Activated CD8-positive, alpha-beta T cell treated with anti-CD3 and anti-CD28 coated beads for 36 hours (primary cell): ENCODE data around the gene FGF11. TPM values are rescaled to one million over a fixed set of nuclear protein-coding genes. Genes with fewer than 3 reads are reported as not detected.

Experiments used
- ATAC-seq: fragments of 200-7000 bp; cut with Tn5 transposase; one replicate; pipeline ENCODE4 v1.10.0; 2021; ENCODE audit warnings: mild to moderate bottlenecking, moderate library complexity
- CTCF ChIA-PET: fragments of 350-600 bp; sonication (Branson Sonifier 250); formaldehyde crosslinking; loops from one replicate; lab custom pipeline; 2021; ENCODE audit warnings: antibody characterized with exemption; lab: Charles Lee
- POLR2A ChIA-PET: fragments of 350-600 bp; sonication (Branson Sonifier 250); formaldehyde crosslinking; loops from one replicate; lab custom pipeline; 2021; ENCODE audit warnings: antibody characterized with exemption; lab: Charles Lee
- DNase-seq: peaks from one replicate; pipeline ENCODE4 v3.0.0-alpha.2; 2020
- H3K27ac Mint-ChIP-seq: one replicate; pipeline ENCODE4 v1.8.0; 2021; ENCODE audit warnings: mild to moderate bottlenecking, mixed read lengths
- H3K27me3 Mint-ChIP-seq: one replicate; pipeline ENCODE4 v1.8.0; 2021; ENCODE audit warnings: mixed read lengths
- H3K36me3 Mint-ChIP-seq: one replicate; pipeline ENCODE4 v1.8.0; 2021; ENCODE audit warnings: low read depth, mixed read lengths
- H3K4me1 Mint-ChIP-seq: one replicate; pipeline ENCODE4 v1.8.0; 2021; ENCODE audit warnings: low read depth, mixed read lengths
- H3K4me3 Mint-ChIP-seq: one replicate; pipeline ENCODE4 v1.8.0; 2021; ENCODE audit warnings: mild to moderate bottlenecking, moderate library complexity, mixed read lengths
- H3K9me3 Mint-ChIP-seq: one replicate; pipeline ENCODE4 v1.8.0; 2021; ENCODE audit warnings: mixed read lengths
- intact Hi-C: fragments of 100-400 bp; cut with micrococcal nuclease; formaldehyde crosslinking; loops from one replicate; pipeline ENCODE4 v1.10.0; 2022
- total RNA-seq, 2 experiments: library from RNA; stranded (reverse); gene quantifications; one replicate each; pipeline ENCODE4 v1.2.3, GENCODE V29; 2021
- TF ChIP-seq, protein P1 (sequence below): fragments of 200-600 bp; IDR thresholded peaks from one replicate; pipeline ENCODE4 v1.8.0; 2022; ENCODE audit warnings: antibody characterized with exemption, mild to moderate bottlenecking

Gene FGF11
- total RNA-seq, 2 experiments from 2014 or later, result 16.5 to 16.6 TPM

GRCh38 chr17:7442142-7442541, 2.8 kb downstream of the FGF11 start:
- POLR2A ChIA-PET, result interaction anchor here (1.9 to 8.8 kb wide), 4 partner anchors 12 to 43 kb away, joined by 10 to 83 read pairs (median 36); partner anchors contain the start of genes POLR2A and ZBTB4
- Mint-ChIP-seq H3K27ac (no peak overlapping the region), H3K27me3 (peaks cover 61% of the 10 kb centered on the region), H3K4me1 (peaks cover 39% of the 10 kb centered on the region), H3K4me3 (no peak overlapping the region), H3K36me3 (peaks cover 19% of the 10 kb centered on the region), H3K9me3 (no peaks in the 10 kb centered on the region)
- no peak for ATAC-seq
- CTCF ChIA-PET, result interaction anchor here (1.0 to 1.8 kb wide), 4 partner anchors 10 to 119 kb away, joined by 3 to 13 read pairs (median 4); partner anchors contain the start of genes NEURL4 and SENP3
- intact Hi-C loops, result no loop called here
- no peak for DNase-seq
- TF ChIP-seq, protein P1, sequence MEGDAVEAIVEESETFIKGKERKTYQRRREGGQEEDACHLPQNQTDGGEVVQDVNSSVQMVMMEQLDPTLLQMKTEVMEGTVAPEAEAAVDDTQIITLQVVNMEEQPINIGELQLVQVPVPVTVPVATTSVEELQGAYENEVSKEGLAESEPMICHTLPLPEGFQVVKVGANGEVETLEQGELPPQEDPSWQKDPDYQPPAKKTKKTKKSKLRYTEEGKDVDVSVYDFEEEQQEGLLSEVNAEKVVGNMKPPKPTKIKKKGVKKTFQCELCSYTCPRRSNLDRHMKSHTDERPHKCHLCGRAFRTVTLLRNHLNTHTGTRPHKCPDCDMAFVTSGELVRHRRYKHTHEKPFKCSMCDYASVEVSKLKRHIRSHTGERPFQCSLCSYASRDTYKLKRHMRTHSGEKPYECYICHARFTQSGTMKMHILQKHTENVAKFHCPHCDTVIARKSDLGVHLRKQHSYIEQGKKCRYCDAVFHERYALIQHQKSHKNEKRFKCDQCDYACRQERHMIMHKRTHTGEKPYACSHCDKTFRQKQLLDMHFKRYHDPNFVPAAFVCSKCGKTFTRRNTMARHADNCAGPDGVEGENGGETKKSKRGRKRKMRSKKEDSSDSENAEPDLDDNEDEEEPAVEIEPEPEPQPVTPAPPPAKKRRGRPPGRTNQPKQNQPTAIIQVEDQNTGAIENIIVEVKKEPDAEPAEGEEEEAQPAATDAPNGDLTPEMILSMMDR, result no peak

DNA sequence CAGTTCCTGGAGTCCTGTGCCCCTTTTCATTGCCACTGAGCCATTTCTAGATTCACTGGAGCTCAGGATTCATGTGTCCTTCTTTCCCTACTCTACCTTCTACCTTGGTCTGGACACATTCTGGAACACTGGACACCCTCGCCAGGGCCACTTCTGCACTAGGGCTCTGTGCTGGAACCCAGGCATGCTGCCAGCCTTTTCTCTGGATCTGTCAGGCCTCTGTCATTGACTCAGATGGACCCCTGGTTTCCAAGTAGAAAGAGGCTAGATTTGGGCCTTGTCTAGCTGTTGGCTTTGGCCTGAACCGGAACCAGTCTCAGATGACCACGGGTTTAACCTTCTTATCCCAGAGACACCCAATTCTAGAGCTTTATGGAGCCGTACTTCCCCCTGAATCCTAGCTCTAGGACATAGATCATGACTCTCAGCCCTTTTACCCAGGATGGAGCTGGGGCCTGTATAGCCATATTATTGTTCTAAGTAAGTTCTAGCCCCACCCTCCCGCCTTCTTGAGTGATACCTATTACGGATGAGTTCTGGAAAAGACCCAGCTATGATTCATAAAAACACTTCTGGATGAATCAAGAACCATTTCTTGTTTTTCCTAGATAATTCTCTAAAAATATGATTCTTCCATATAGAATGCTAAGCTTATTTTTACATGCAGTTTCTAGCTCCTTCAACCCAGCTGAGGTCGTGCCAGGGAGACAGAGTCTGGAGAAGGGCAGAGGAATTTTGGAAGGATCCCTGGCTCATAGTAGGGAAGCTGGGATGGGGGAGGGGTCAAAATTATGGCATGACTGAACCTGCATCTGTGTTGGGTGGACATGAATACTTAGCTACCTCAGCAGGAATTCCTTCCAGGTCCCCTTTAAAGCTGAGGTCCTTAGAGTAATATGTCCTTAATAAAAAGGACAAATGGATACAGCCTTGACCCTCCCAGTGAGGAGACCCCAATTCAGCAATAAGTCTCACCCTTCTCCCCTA, 4.5 kb downstream of the FGF11 start:
- ChIA-PET CTCF (interaction anchor here (0.8 to 4.0 kb wide), 8 partner anchors 8 to 148 kb away, joined by 3 to 23 read pairs (median 4); partner anchors contain the start of genes SENP3, TMEM102 and ZBTB4), POLR2A (interaction anchor here (0.9 to 6.8 kb wide), 9 partner anchors 8 to 146 kb away, joined by 3 to 53 read pairs (median 4); partner anchors contain the start of genes PLSCR3, POLR2A and SOX15)
- intact Hi-C loops, result no loop called here
- no peak for ATAC-seq
- peaks cover 29% of the 10 kb centered on the region for H3K4me1 Mint-ChIP-seq
- TF ChIP-seq, protein P1, result no peak
- peaks cover 17% of the 10 kb centered on the region for H3K36me3 Mint-ChIP-seq
- H3K4me3 Mint-ChIP-seq, result no peak overlapping the region
- H3K9me3 Mint-ChIP-seq, result no peaks in the 10 kb centered on the region
- no peak for DNase-seq
- H3K27ac Mint-ChIP-seq, result no peak overlapping the region
- peaks cover 62% of the 10 kb centered on the region for H3K27me3 Mint-ChIP-seq

DNA sequence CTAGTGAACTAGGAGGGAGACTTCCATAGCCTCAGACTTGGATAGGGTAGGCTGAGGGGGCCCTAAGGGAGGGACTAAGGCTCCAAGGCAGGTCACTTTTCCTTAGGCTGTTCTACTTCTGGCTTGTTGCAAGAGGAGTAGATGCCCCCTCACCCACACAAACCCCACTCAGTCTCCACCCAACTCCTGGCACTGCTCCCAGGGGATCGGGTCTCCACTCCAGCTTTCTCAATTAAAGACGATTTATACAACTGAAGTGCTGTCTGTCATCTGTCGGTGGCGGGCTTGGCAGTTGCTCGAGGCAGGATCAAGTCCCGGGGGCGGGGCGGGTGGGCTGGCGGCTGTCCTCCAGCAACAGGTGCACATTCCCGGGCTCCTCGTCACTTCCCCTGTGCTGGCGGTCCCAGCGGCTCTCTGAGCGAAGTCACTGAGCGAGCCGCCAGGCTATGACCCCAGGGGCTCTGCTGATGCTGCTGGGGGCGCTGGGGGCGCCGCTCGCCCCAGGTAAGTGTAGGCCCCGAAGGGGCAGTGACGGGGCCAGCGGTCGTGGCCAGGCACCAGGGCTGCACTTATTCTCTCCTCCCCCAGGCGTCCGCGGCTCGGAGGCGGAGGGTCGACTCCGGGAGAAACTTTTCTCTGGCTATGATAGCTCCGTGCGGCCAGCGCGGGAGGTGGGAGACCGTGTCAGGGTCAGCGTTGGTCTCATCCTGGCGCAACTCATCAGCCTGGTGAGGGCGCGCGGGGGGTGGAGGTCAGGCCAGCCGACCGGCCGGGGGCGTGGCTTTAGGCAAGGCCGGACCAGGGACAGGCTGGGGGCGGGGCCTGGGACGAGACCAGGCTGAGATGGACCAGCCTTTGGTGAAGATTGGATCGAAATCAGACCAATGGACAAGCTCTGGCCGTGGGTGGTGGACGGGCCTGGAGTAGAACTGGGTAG, 5.6 kb downstream of the FGF11 start, which contains the start of gene CHRNB1:
TSS of gene CHRNB1 (plus strand) at position 380 of the 937 bp plus-strand sequence. CDS start at position 447, 67 bp downstream.
- POLR2A ChIA-PET, result interaction anchor here (0.8 to 6.8 kb wide), 8 partner anchors 8 to 144 kb away, joined by 3 to 53 read pairs (median 4); partner anchors contain the start of genes PLSCR3, POLR2A and SOX15
- H3K27ac Mint-ChIP-seq, result no peak within 1 kb of the TSS
- TF ChIP-seq, protein P1, result no peak

DNA sequence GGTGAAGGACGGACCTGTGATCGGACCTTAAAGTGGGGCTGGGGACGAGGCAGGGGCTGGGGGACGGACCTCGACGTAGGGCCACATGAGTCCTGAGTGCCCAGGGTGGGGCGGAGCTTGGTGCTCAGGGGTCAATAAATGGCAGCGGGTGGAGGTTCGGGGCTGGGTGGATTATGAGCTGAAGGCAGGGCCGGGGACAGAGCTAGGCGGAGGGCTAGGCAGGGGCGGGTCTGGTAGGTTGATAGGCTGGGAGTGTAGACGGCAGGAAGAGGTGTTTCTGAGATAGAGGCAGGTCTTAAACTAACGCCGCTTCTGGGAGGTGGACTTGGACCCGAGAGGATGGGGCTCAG, 6.3 kb downstream of the FGF11 start:
- peaks cover 51% of the 10 kb centered on the region for H3K27me3 Mint-ChIP-seq
- ChIA-PET POLR2A (interaction anchor here (0.6 to 4.7 kb wide), 7 partner anchors 9 to 144 kb away, joined by 3 to 31 read pairs (median 4); partner anchors contain the start of genes PLSCR3, POLR2A and SOX15), CTCF (interaction anchor here (1.1 to 4.0 kb wide), 3 partner anchors 9 to 115 kb away, joined by 5 to 23 read pairs (median 12); partner anchors contain the start of gene TMEM102)
- intact Hi-C loops, result no loop called here
- TF ChIP-seq, protein P1, result no peak
- H3K4me1 Mint-ChIP-seq, result peaks cover 20% of the 10 kb centered on the region
- no peaks in the 10 kb centered on the region for H3K9me3 Mint-ChIP-seq
- peaks cover 12% of the 10 kb centered on the region for H3K36me3 Mint-ChIP-seq
- peak overlapping the region; percentile 64 for H3K4me3 Mint-ChIP-seq
- ATAC-seq (peak; percentile 84), DNase-seq (peak; percentile 66)
- H3K27ac Mint-ChIP-seq, result no peak overlapping the region

More for the DNA sequence above, 5.6 kb downstream of the FGF11 start, which contains the start of gene CHRNB1:
- Mint-ChIP-seq H3K4me1 (peaks cover 25% of the 10 kb centered on the region), H3K27me3 (peaks cover 57% of the 10 kb centered on the region), H3K36me3 (peaks cover 14% of the 10 kb centered on the region), H3K4me3 (peak within 1 kb of the TSS; percentile 64), H3K9me3 (no peaks in the 10 kb centered on the region)
- DNase-seq (peak; percentile 44), ATAC-seq (peak; percentile 5)
- CTCF ChIA-PET, result interaction anchor here (1.1 to 4.0 kb wide), 6 partner anchors 9 to 149 kb away, joined by 3 to 23 read pairs (median 6); partner anchors contain the start of gene TMEM102
- intact Hi-C loops, result no loop called here
